ENCODE results near the gene LCE1A.
A peak's percentile ranks its signal among the peaks of the same experiment; 100 is the strongest.

The LCE1A gene, protein sequence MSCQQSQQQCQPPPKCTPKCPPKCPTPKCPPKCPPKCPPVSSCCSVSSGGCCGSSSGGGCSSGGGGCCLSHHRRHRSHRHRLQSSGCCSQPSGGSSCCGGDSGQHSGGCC

DNA sequence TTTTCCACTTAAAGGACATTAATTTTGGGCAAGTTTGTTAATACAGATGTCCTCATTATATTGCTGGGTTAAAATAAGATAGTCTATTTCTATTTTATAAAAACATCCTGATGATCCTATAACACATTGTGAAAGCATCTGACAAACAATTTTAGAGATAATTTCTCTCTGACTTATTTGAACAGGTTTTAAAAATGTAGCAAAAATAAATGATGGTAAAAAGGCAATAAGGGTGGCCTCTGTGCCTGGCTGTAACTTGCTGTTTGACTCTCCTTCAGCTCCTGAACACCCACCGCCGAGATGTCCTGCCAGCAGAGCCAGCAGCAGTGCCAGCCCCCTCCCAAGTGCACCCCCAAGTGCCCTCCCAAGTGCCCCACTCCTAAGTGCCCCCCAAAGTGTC, at the start of gene LCE1A:
LCE1A (plus strand) TSS at position 301 of the 400 bp plus-strand sequence; CDS start at position 301, 0 bp downstream.
- no peak for DNase-seq

DNA sequence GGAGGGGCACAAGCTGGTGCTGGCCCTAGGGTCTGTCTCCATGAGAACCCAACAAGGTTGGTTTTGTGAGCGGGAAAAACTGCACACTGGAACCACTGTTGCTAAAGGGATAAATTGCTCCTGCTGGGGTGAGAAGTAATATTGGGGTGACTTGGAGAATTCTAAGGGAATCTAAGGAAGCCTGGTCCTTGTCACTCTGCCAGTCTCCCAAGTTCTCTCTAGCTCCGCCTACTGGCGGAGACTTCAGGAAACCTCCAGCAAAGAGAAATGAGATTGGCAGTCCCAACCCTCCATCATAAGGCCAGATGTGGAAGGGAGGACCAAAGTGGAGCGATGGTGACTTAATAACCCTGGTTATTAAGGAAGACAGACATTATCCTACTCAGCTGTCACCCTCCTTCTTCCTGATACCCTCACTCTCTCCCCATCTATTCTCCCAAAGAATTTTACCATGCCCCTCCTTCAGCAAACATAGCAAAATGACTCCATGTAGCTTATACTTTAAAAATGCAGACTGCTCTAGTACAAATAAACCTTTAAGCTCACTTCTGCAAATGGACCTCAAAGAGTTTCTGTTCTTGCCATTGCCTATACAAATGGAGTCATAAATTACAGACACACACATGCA, 49.6 kb upstream of the LCE1A start:
- DNase-seq = peak in 1 of 2 donors; percentile 17

DNA sequence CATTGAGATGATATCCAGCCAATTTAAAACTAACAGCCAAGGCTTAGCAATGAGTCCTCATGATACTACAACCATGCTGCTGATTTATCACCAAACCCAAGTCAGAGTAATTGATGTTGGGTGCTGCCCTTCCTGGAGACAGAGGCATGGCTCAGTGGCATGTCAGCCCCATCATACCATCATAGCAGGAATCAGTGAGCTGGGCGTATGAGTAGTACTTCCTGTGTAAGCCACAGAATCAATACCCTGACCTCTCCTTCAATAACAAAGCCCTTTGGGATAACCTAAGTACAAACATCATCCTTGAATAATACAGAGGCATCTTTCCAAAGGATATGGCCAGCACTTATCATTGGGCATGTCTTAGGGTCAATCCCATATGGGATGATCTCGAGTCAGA, 44.2 kb upstream of the LCE1A start:
- DNase-seq = no peak

DNA sequence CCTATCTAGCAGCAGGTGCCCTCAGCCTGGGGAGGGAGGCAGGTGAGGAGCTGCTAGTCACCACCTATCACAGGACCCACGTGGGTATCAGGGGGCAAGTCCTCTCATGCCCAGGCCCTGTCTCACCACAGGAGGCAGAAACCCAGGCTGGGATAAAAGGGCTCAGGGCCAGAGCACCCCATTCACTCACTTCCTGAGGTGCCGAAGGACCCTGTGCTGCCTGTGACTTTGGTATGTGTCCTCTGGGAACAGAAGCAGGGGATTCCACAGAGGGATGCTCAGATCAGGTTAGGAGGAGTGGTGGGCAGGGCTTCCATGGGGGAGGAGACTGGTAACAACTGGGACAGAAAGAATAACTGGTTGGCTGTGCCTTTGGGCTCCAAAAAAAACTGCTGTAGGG, 41.2 kb upstream of the LCE1A start, which contains the start of gene LCE1E:
LCE1E (plus strand) TSS at position 181 of the 400 bp plus-strand sequence. CDS start 1,043 bp downstream, outside the sequence.
- DNase-seq = no peak

DNA sequence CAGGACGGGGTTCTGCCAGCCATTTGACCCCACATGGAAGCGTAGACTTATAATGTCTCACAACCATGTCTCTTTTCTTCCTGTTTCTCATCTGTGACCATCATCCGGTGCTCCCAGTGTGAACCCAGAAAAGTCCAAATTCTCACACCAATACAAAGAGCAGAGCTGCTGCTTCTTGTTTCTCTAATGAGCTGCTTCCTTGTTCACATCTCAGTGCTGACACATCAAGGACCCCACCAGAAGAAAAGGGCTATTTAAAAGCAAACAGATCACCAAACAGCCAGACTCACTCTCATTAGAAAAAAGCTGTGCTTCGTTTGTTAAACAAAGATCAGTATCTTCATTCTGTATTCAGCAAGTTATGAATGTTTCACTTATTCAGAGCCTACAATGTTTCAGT, 31.6 kb upstream of the LCE1A start:
- DNase-seq = no peak

DNA sequence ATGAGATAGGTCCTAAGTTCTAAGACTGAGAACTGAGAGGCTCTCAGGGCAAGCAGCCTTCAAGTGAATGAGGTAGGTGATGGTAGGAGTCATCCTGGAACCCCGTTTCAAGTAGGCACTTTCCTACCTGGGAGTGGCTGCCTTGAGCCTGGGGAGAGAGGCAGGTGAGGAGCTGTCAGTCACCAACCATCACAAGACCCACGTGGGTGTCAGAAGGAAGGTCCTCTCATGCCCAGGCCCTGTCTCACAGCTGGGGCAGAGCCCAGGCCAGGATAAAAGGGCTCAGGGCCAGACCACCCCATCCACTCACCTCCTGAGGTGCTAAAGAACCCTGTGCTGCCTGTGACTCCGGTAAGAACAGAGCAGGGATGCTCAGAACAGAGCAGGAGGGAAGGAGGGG, 30.9 kb upstream of the LCE1A start, which contains the start of gene LCE1D:
LCE1D (plus strand) TSS at position 301 of the 400 bp plus-strand sequence. CDS start 1,074 bp downstream, outside the sequence.
- no peak for DNase-seq

DNA sequence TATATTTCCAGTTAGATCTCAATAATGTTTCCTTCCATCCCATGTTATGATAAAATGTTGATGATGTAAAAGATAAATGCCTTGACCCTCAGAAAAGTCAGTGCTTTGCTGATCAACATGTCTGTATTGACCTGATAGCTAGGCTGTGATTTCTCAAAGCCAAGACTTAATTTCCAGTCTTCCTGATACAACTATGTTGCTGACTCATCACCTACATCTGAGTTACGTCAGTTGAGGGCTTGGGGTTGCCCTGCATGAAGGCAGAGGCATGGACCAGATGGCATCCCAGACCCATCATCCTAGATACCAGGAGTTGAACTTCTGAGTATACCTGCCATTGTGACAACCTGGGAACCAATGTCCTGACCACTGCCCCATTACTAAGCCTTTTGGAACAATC, 25.9 kb upstream of the LCE1A start:
- no peak for DNase-seq

DNA sequence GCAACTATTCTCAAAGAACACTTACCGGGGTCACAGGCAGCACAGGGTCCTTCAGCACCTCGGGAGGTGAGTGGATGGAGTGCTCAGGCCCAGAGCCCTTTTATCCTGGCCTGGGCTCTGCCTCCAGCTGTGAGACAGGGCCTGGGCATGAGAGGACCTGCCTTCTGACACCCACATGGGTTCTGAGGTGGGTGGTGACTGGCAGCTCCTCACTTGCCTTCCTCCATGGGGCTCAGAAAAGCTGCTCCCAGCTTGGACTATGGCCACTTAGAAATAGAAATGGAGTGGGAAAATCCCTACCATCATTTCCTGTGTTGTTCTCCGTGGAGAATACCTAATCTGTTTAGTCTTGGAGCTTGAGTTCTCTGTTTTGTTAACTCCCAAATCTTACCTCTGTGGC, 20.7 kb upstream of the LCE1A start, which contains the start of gene LCE1C:
LCE1C (minus strand) TSS at position 76 of the 400 bp plus-strand sequence. CDS start 1,173 bp downstream, outside the sequence.
- DNase-seq = no peak

DNA sequence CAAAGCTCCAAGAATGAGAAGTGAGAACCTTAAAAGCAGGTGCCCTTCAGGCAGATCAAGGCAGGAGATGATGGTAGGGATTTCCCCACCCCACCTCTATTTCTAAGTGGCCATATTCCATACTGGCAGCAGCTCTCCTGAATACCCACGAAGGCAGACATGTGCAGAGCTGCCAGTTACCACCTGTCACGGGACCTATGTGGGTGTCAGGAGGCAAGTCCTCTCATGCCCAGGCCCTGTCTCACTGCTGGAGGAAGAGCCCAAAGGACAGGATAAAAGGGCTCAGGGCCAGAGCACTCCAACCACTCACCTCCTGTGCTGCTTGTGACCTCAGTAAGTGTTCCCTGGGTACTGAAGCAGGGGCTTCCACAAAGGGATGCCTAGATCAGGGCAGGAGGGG, 16.2 kb upstream of the LCE1A start:
- DNase-seq = no peak

DNA sequence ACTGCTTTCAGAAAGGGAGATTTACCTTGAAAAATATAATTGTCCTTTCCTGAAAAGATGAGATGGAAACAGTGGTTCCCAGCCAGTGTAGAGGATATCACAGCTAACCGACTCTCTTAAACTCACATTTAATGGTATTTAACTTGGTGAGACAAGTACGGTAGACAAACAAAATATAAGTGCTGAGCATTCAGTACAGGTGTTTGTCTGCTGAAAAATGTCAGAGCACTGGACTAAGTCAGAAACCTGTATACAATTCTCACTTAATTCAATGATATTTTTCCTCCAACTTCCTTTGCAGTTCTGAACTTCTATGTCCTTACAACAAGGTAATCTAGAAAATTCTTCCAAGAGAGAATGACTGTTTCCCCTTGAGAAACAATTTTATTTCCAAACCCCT, 15.6 kb upstream of the LCE1A start, which contains the start of gene LCE1B:
LCE1B (plus strand) TSS at position 301 of the 400 bp plus-strand sequence. CDS start 476 bp downstream, outside the sequence.
- no peak for DNase-seq

DNA sequence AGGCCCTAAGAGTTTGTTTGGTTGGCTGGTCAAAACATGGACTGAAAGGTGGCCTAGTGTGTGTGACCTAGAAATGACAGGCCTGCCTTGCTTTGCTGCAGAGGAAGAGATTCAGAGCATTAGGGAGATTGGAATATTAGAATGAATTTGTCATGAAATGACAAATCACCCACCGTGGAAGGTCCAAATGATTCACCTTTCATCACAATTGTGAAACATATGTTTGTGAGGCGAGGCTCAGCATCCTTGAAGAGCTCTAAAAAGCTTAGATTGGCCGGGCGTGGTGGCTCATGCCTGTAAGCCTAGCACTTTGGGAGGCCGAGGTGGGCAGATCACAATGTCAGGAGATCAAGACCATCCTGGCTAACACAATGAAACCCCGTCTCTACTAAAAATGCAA, 10.0 kb upstream of the LCE1A start:
- no peak for DNase-seq

DNA sequence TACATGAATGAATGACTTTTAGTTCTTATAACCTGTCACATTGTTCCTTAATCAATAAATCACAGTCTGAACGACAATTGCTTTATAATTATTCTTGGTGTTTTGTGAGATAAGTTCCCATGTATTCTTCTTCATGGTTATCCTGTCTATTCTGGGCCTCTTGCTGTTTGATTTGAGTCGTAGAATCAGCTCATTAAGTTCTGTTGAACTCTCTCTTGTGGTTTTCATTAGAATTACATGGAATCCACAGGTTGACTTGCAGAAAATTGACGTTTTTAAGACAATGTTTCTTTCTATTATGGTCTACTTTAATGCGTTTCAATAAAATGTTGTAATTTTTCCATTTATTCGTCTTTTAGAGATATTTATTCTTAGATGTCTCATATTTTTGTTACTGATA, 4.0 kb upstream of the LCE1A start:
- no peak for DNase-seq

DNA sequence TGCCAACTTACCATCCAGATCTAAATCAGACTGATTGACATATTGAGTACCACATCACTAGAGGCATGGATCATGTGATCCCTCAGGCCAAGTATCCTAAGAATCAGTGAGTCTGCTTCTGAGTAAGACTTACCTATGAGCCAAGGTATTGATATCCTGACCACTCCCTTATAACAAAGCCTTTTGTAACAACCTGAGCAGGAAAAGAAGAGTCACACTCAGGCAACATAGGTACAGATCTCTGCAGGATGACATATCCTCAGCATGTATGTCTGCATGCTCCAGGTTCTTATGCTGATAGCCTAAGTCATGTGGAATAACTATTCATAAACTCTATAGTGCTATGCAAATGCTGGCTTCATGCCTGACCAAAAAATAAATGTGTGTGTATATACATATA, 2.3 kb upstream of the LCE1A start:
- no peak for DNase-seq

DNA sequence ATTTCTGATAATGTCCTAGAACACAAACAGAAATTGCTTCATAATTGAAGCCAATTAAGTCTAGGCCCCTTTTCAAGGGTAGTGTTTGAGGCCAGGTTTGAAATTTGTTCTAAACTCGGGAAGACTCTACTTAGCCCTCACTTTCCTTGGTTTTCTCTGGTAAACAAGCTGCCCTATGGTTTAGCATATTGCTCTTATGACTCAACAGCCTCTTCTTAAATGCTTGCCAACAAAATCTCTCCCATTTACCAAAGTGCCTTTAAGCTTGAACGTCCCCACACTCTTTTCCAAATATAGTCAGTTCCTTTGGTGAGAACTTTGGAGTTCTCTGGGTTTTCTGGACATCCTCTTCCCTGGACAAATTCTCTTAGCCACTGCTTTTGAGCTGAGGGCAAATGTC, 9.6 kb downstream of the LCE1A start:
- no peak for DNase-seq

DNA sequence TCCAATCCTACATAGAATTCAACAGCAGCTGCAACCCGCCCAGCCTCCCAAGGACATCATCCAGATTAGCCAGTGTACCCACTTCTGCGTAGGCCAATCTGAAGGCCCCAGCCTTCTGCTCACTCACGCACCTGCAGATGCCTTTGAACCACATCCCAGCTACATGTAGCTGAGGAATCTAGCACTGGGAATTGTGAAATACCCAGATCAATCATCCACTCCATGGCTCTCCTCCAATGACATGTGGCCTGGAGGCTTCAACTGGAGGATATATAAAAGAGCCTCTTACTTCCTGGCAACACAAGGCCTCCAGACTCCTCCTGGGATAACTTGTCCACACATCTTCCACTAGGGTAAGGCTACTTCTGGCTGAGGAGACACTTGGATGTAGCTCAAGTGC, 15.3 kb downstream of the LCE1A start, which contains the start of gene LCE6A:
LCE6A (plus strand) TSS at position 301 of the 400 bp plus-strand sequence. CDS start 665 bp downstream, outside the sequence.
- DNase-seq = no peak

DNA sequence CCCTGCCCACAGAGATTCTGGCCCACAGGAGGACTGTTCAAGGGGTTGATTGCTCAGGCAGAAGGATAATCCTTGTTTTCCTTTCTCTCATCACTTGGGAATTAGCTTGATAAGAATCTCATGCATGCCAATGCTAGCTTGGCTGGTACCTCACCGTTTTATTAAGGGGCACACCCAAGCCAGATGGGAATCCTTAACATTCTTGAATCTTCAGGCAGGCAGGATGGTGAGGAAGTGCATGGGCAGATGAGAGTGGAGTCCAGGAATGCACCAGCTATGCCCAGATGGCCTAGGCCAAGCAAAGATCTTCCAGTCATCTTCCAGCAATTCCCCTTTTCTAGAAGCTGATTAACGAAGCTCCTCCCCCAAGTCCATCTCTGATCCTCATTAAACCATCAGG, 28.4 kb downstream of the LCE1A start:
- no peak for DNase-seq

DNA sequence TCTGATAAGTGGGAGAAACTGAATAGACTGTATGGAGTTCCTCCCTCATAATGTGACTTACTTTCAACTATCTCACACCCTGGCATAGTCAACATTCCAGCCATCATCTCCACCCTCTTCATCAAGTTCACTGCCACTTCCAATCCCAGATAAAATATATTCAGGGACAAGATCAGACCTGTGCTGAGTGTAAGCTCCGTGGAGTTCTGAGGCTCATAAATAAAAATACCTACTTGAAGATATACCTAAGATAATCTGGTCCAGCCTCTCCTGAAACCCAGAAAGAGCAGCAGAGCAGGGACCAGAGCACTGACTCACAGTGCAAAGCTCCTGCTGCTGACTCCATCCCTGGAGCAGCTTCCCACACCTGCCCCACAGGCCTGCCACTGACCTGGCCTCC, 30.8 kb downstream of the LCE1A start:
- no peak for DNase-seq

DNA sequence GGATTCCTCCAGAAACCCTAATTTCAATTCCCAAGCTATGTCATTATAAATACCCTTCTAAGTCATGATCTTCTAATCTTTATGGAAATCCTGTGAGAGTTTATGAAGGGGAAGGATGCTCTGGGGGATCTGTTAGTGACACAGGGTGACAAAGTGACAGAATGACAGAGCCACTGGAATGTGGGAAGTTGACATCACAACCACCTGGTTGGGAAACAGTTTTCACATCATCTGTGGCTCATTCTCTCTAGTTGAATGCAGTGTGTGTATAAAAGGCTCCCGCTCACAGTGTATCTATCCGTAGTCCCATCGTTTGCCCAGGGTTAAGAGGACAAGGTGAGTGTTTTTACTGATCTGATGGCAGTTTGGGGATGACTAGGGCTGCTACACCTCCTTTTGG, 32.4 kb downstream of the LCE1A start, which contains the start of gene LCE7A:
LCE7A (plus strand) TSS at position 301 of the 400 bp plus-strand sequence. CDS start 702 bp downstream, outside the sequence.
- DNase-seq = no peak

DNA sequence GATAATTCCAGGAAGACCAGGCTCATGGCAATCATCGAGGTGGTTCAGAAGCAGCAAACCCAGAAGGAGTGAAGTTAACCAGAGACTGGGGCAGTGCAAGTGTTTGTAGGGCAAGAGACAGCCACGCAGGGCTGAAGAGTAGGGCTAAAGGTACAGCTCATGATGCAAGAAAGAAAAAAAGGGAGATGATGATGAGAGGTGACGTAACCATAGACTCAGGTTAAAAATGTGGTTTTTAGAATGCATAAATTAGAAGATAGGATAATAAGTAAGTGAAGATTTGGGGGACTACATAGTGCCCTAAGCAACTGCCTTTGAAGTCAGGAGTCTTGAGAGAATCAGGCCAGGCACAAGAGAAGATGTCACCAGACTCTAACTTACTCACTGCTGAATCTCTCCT, 32.9 kb downstream of the LCE1A start:
- no peak for DNase-seq

DNA sequence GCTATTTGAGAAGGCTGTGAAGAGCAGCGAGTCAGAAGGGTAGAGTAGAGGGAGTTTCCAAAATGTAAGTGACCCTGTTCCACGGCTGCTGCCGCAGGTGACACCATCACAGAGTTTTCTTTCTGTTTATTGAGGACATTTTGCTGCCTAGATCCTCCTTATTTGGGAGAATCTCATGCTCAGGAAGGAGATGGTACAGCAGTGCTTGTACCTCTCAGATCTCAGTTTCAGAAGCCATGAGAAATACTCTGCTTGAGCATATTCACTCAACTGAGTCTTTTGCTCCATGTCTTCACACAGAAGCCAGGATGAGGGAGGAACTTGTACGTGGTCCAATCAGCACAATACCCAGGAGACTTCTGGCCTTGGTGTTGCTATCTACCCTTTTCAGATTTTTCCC, 34.1 kb downstream of the LCE1A start:
- no peak for DNase-seq

DNA sequence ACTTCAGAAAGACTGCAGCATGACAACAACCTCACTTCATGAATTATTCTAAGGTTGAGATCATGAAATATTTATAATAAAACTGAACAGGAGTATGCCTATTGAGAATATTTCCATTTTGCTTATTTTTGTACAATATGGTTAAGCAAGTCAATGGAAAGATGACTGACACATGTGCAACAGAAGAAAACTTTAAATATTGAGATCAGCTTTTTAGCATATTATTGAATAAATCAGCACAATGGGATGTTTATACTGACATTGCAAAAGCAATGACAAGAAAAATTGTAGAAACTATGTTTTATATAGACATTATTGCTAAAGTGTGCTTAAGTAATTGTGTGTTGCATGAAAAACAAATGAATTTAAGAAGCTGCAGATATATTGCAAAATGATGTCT, 37.2 kb downstream of the LCE1A start:
- DNase-seq = no peak

DNA sequence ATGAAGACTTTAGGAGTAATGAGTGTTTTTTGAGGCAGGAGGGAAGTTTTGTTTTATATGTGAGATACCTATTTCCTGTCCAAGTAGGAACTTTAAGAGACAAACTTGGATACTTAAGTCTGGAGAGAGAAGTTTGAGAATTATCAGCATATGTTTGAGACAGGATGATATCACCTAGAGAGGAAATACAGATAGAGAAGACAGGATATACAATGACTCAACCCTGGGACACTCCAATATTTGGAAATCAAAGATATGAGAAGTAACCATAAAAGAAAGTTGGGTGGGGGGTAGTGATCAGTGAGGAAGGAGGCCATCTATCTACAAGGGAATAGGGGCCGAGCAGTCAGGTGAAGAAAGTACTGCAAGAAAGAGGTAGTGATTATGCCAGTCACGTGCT, 39.0 kb downstream of the LCE1A start:
- no peak for DNase-seq

DNA sequence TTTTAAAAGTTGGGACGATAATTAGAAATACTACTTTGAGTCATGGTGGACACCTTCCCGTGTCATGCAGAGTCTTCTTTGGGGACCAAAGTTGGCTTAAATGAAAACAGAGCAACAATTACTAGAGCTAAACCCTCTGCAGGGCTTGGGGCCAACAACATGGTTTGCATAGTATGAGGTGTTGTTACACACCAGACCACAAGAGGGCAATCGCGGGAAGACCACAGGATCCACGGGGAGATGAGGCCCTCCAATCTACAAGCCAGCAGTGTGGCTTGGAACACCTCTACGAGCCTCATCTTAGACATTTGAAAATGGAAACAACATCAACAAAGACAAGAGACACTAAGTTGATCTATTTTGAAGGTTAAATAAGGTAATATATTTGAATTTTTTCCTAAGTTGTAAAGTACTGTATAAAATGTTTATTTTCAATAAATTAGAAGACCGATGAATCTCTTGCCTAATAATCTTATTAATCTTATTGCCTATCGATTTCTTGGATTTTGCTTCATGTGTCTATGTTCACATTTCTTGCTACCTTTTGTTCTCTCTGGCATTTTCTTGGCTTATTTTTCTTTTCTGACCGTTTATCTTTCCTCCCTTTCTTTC, 42.6 kb downstream of the LCE1A start:
- peak; percentile 67 to 68 for DNase-seq
